GM19239 (cell line): ENCODE results near the gene DNAJB2.

ENCODE experiments used
- DNase-seq: peaks from one replicate; pipeline ENCODE4 v3.0.0; 2011; ENCODE audit warnings: low spot score; ENCODE audit not compliant: insufficient read length
- FAIRE-seq: peaks from 2 replicates; lab custom pipeline; 2011; peaks lifted over from hg19 to GRCh38; lab: Jason Lieb, UNC

DNAJB2 gene

DNA sequence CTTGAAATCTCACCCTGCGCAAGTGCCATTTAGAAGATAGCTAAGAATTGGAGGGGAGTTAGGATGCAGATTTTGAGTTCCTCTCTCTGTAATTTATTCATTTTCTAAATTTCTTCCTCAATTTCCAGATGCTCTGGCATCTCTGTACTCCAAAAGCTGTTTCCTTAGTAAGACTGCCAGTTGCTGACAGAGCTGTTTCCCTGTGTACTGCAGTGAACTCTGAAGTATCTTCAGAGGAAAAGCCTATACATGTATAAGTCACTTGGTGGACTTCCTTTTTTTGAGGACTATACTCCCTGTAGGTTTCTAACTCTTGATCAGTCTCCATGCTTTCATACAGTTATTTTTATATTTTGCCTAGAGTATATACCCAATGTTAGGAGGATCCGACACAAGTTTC lies 54.9 kb downstream of the DNAJB2 start:
- DNase-seq (no peak), FAIRE-seq (no peak)

DNA sequence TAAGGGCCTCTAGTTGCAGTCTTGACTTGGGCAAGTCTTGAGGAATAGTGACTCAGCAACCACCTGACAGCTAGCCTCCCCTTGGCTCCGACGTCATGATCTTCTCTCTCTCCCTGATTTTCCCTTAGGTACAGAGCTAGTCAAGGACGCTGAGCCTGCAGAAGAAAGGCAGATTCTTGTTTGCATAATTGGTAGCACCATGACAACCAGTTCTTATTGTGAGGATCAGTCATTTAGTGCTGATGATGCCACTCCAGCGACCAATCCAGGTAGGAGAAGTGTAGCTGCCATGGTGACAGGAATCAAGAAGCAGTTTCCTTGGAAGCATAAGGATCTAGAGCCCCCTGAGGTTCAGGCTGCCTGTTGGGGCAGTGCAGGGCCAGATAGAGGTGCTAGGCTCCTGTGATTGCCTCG lies 56.2 kb downstream of the DNAJB2 start:
- FAIRE-seq: no peak

More for the DNA sequence above, 56.2 kb downstream of the DNAJB2 start:
- no peak for DNase-seq
